Measurements from ENCODE around the gene SYNE2. TPM values are rescaled to one million over a fixed set of nuclear protein-coding genes. Genes with fewer than 3 reads are reported as not detected.

SYNE2 gene
- total and polyA plus RNA-seq, 2 donors (not counting 3 experiments of a cell fraction or from before 2014, with no cell fraction given) = 16.0 to 53.7 TPM

GRCh38 chr14:63966407-63966806 lies 113.6 kb downstream of the SYNE2 start:
- Histone ChIP-seq H3K4me3 (replicated peaks in 1 of 3; ENCODE audit: insufficient read depth in 1 of 3, low read depth in 1 of 3, low read length in 3 of 3) (no peak overlapping the region), H3K27me3 (ENCODE audit: control insufficient read depth in 2 of 2, insufficient read depth in 2 of 2, low read length in 2 of 2) (no peaks in the 10 kb centered on the region), H2AFZ (ENCODE audit: low read depth, low read length) (no peak overlapping the region), H3K36me3 (ENCODE audit: control insufficient read depth in 2 of 2, extremely low read depth in 1 of 2, insufficient read depth in 2 of 2, low read length in 2 of 2) (no peaks in the 10 kb centered on the region), H3K9me3 (replicated peaks; ENCODE audit: control insufficient read depth, insufficient read depth, low read length) (no peaks in the 10 kb centered on the region), H3K27ac (ENCODE audit: insufficient read depth, low read depth, low read length) (no peak overlapping the region), H4K20me1 (replicated peaks; ENCODE audit: control insufficient read depth, extremely low read depth, insufficient read depth, low read length) (no peaks in the 10 kb centered on the region), H3K4me2 (ENCODE audit: insufficient read depth, low read length) (no peak overlapping the region), H3K79me2 (ENCODE audit: control insufficient read depth, insufficient read depth, low read length) (no peaks in the 10 kb centered on the region), H3K9ac (replicated peaks; ENCODE audit: extremely low read depth, insufficient read depth, low read length) (no peak overlapping the region), H3K4me1 (ENCODE audit: control insufficient read depth, extremely low read depth, insufficient read depth, low read length) (no peaks in the 10 kb centered on the region), H3K9me1 (replicated peaks; ENCODE audit: control insufficient read depth, extremely low read depth, insufficient read depth, low read length) (no peaks in the 10 kb centered on the region)
- POLR2A ChIA-PET = no interaction called here
- no peak for FAIRE-seq
- intact Hi-C loops (cut with micrococcal nuclease) = no loop called here
- TF ChIP-seq MYC (IDR thresholded peaks at IDR 0.05; ENCODE audit: low read depth, low read length) = no peak
- no peak for TF ChIP-seq EZH2 (IDR thresholded peaks at IDR 0.05; ENCODE audit: borderline replicate concordance, low read depth, low read length, severe bottlenecking)
- TF ChIP-seq CTCF (IDR thresholded peaks at IDR 0.05; ENCODE audit: extremely low read depth in 1 of 2, insufficient read depth in 1 of 2, low read depth in 1 of 2, low read length in 2 of 2) = no peak
- no peak for TF ChIP-seq POLR2AphosphoS5 (IDR thresholded peaks at IDR 0.05; ENCODE audit: insufficient read depth, low read depth, low read length)
- no peak for TF ChIP-seq POLR2A (IDR thresholded peaks at IDR 0.05; ENCODE audit: low read depth, low read length)
- DNase-seq (ENCODE audit: low read depth, low spot score) = no peak
- dilution Hi-C loops (cut with MboI; ENCODE audit: extremely low pct_ligation_motif_present, low sequenced_read_pairs) = no loop called here
- BruUV-seq (replicated peaks) = no TSS peak
- CTCF ChIA-PET = interaction anchor here (0.6 to 1.3 kb wide), 3 partner anchors 13 to 1787 kb away, joined by 3 to 5 read pairs (median 3); no protein-coding TSS in a partner anchor

- ChIA-PET POLR2A (interaction anchor here (0.6 kb wide), 1 partner anchor 169 kb away, joined by 3 read pairs; no protein-coding TSS in a partner anchor), CTCF (interaction anchor here (1.3 to 1.6 kb wide), 3 partner anchors 9 to 39 kb away, joined by 3 to 5 read pairs (median 4); no protein-coding TSS in a partner anchor)
- Histone ChIP-seq H3K4me3 (replicated peaks in 1 of 3; ENCODE audit: insufficient read depth in 1 of 3, low read depth in 1 of 3, low read length in 3 of 3) (no peak overlapping the region), H3K9me3 (replicated peaks; ENCODE audit: control insufficient read depth, insufficient read depth, low read length) (no peaks in the 10 kb centered on the region), H3K4me2 (ENCODE audit: insufficient read depth, low read length) (no peak overlapping the region), H3K9ac (replicated peaks; ENCODE audit: extremely low read depth, insufficient read depth, low read length) (peak overlapping the region; percentile 3), H3K27ac (ENCODE audit: insufficient read depth, low read depth, low read length) (no peak overlapping the region), H3K36me3 (ENCODE audit: control insufficient read depth in 2 of 2, extremely low read depth in 1 of 2, insufficient read depth in 2 of 2, low read length in 2 of 2) (no peaks in the 10 kb centered on the region), H3K4me1 (ENCODE audit: control insufficient read depth, extremely low read depth, insufficient read depth, low read length) (no peaks in the 10 kb centered on the region), H3K79me2 (ENCODE audit: control insufficient read depth, insufficient read depth, low read length) (no peaks in the 10 kb centered on the region), H4K20me1 (replicated peaks; ENCODE audit: control insufficient read depth, extremely low read depth, insufficient read depth, low read length) (no peaks in the 10 kb centered on the region), H2AFZ (ENCODE audit: low read depth, low read length) (no peak overlapping the region), H3K27me3 (ENCODE audit: control insufficient read depth in 2 of 2, insufficient read depth in 2 of 2, low read length in 2 of 2) (no peaks in the 10 kb centered on the region), H3K9me1 (replicated peaks; ENCODE audit: control insufficient read depth, extremely low read depth, insufficient read depth, low read length) (no peaks in the 10 kb centered on the region)
- intact Hi-C loops (cut with micrococcal nuclease) (no loop called here), dilution Hi-C loops (cut with MboI; ENCODE audit: extremely low pct_ligation_motif_present, low sequenced_read_pairs) (no loop called here)
- FAIRE-seq (no peak), DNase-seq (ENCODE audit: low read depth, low spot score) (no peak)
- TF ChIP-seq FOS (IDR thresholded peaks at IDR 0.05; ENCODE audit: borderline replicate concordance, insufficient read depth, low read length) (no peak), POLR2AphosphoS5 (IDR thresholded peaks at IDR 0.05; ENCODE audit: insufficient read depth, low read depth, low read length) (no peak), MAX (IDR thresholded peaks at IDR 0.05; ENCODE audit: insufficient read depth, insufficient read length) (no peak), POLR2A (IDR thresholded peaks at IDR 0.05; ENCODE audit: low read depth, low read length) (no peak), GATA2 (IDR thresholded peaks at IDR 0.05; ENCODE audit: insufficient read depth, insufficient read length, low read depth, low read length) (no peak), EZH2 (IDR thresholded peaks at IDR 0.05; ENCODE audit: borderline replicate concordance, low read depth, low read length, severe bottlenecking) (no peak), JUN (IDR thresholded peaks at IDR 0.05; ENCODE audit: borderline replicate concordance, insufficient read depth, insufficient read length, low read depth) (no peak), CTCF (IDR thresholded peaks at IDR 0.05; ENCODE audit: extremely low read depth in 1 of 2, insufficient read depth in 1 of 2, low read depth in 1 of 2, low read length in 2 of 2) (no peak)
- BruUV-seq (replicated peaks) = no TSS peak
Measured at GRCh38 chr14:63972323-63972932, 119.6 kb downstream of the SYNE2 start.

All from endothelial cell of umbilical vein (primary cell).